ENCODE data around the gene SLC35D2. TPM values are rescaled to one million over a fixed set of nuclear protein-coding genes. Genes with fewer than 3 reads are reported as not detected.
A peak's percentile ranks its signal among the peaks of the same experiment; 100 is the strongest.

Gene SLC35D2
- total and polyA plus RNA-seq, 4 donors = 19.2 to 44.6 (median 27.5) TPM

DNA sequence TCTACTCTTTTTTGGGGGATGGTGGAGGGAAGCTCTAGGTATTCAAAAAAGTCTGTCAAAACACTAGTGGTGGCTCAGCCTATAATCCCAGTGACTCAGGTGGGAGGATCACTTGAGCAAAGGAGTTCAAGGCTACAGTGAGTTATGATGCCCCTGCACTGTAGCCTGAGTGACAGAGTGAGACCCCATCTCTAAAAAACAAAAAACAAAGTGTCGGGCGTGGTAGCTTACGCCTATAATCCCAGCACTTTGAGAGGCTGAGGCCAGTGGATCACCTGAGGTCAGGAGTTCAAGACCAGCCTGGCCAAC lies 15.8 kb upstream of the SLC35D2 start (continued):
- TF ChIP-seq CTCF (IDR thresholded peaks at IDR 0.05; ENCODE audit: low read depth, low read length, missing input control) = no peak

DNA sequence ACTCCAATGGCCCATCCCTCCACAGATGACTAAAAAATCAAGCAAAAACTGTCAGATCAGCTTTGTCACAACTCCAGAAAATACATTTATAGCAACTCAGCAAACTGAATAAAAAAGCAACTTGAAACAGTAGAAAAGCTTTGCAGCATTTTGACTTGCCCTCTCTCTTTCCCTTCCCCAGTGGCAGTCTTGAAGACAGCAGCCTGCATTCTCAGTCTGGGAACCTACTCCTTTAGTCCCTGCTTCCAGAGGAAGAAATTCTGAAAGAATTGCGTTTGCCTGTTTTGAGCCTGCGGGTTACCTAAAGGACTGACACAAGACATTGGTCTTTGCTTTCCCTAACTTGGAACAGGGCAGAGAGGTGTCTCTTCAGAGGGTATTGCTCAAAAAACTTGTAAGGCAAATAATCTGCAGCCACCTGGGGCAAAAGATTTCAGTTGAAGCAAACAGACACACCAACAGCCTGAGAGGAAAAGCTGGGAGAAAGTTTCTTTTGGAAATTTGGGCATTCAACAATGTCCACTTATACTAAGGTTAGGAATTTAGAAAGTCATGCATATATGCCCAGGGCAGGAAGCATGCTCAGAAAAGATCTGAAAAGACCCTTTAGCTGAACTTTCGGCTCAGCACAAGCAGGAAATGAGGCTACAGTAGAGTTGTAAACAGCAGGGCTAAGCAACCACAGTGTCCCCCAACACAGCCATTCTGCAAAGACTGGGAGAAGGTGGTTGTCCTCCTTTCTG lies 15.2 kb upstream of the SLC35D2 start:
- Histone ChIP-seq H3K27me3 (ENCODE audit: control insufficient read depth in 4 of 4, insufficient read depth in 4 of 4, low read length in 3 of 4) (no peaks in the 10 kb centered on the region), H3K9ac (ENCODE audit: low read depth in 1 of 2, low read length in 2 of 2) (peak overlapping the region in 1 of 2 donors; percentile 47), H3K4me1 (ENCODE audit: control insufficient read depth in 4 of 4, insufficient read depth in 4 of 4, low read length in 3 of 4) (peaks cover 0 to 1% (median 0%) of the 10 kb centered on the region in 4 donors), H3K36me3 (ENCODE audit: control insufficient read depth in 4 of 4, insufficient read depth in 3 of 4, low read depth in 1 of 4, low read length in 3 of 4) (peaks cover 0 to 2% (median 0%) of the 10 kb centered on the region in 4 donors), H3K27ac (ENCODE audit: low read depth in 1 of 2, low read length in 2 of 2) (no peak overlapping the region), H3K4me3 (ENCODE audit: low read depth in 1 of 3, low read length in 3 of 3) (no peak overlapping the region), H3K9me3 (ENCODE audit: control insufficient read depth in 4 of 4, low read length in 3 of 4) (no peaks in the 10 kb centered on the region)
- no peak for TF ChIP-seq SP1 (IDR thresholded peaks at IDR 0.05)
- no peak for TF ChIP-seq FOXA1 (IDR thresholded peaks at IDR 0.05)
- TF ChIP-seq, protein P1, sequence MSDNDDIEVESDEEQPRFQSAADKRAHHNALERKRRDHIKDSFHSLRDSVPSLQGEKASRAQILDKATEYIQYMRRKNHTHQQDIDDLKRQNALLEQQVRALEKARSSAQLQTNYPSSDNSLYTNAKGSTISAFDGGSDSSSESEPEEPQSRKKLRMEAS (IDR thresholded peaks at IDR 0.05) = no peak
- TF ChIP-seq, protein P2, sequence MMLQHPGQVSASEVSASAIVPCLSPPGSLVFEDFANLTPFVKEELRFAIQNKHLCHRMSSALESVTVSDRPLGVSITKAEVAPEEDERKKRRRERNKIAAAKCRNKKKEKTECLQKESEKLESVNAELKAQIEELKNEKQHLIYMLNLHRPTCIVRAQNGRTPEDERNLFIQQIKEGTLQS (IDR thresholded peaks at IDR 0.05) = no peak
- TF ChIP-seq JUND (IDR thresholded peaks at IDR 0.05) = no peak
- no peak for TF ChIP-seq FOXA2 (IDR thresholded peaks at IDR 0.05)
- no peak for TF ChIP-seq REST (IDR thresholded peaks at IDR 0.05)
- TF ChIP-seq HNF4A (conservative IDR thresholded peaks at IDR 0.05) = no peak
- TF ChIP-seq NR2F2 (IDR thresholded peaks at IDR 0.05) = no peak
- no peak for TF ChIP-seq ZBTB33 (IDR thresholded peaks at IDR 0.05)
- TF ChIP-seq RXRA (IDR thresholded peaks at IDR 0.05) = no peak
- no peak for DNase-seq (ENCODE audit: low spot score)
- 61% methylated on average over 3 of the region's 3 CpGs for WGBS

DNA sequence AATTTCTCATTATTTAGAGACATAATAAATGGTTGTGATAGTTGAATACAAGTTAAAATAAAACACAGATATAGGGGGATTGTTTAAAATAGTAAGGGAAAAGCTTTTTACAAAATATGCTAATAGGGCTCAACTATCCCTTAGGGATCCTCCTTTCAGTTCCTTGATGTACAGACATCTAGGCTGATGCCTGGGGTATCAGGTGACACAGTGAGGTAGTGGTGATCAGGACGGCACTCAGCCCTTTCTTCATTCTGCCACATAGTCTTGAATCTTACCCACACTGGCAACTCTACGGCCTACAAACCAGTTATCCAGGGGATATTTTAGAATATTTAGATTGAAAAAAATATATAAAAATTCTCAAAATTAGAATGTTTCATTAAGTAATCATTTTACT lies 12.5 kb upstream of the SLC35D2 start:
- H3K27me3 ChIP-seq (ENCODE audit: control insufficient read depth in 4 of 4, insufficient read depth in 4 of 4, low read length in 3 of 4) = no peaks in the 10 kb centered on the region
- peaks cover 0 to 13% (median 8%) of the 10 kb centered on the region in 4 donors for H3K4me1 ChIP-seq (ENCODE audit: control insufficient read depth in 4 of 4, insufficient read depth in 4 of 4, low read length in 3 of 4)
- WGBS = over 99% methylated on average over 2 of the region's 2 CpGs
- no peak overlapping the region for H3K27ac ChIP-seq (ENCODE audit: low read depth in 1 of 2, low read length in 2 of 2)
- no peaks in the 10 kb centered on the region for H3K9me3 ChIP-seq (ENCODE audit: control insufficient read depth in 4 of 4, low read length in 3 of 4)
- H3K36me3 ChIP-seq (ENCODE audit: control insufficient read depth in 4 of 4, insufficient read depth in 3 of 4, low read depth in 1 of 4, low read length in 3 of 4) = peaks cover 0 to 2% (median 0%) of the 10 kb centered on the region in 4 donors
- H3K4me3 ChIP-seq (ENCODE audit: low read depth in 1 of 3, low read length in 3 of 3) = no peak overlapping the region
- DNase-seq (ENCODE audit: low spot score) = no peak
- H3K9ac ChIP-seq (ENCODE audit: low read depth in 1 of 2, low read length in 2 of 2) = no peak overlapping the region
- no peak for TF ChIP-seq NR2F2 (IDR thresholded peaks at IDR 0.05)
- TF ChIP-seq, protein P1 (IDR thresholded peaks at IDR 0.05) = no peak
- no peak for TF ChIP-seq RAD21 (IDR thresholded peaks at IDR 0.05)
- no peak for TF ChIP-seq YY1 (IDR thresholded peaks at IDR 0.05)
- TF ChIP-seq HNF4G (IDR thresholded peaks at IDR 0.05) = no peak
- TF ChIP-seq, protein P2 (IDR thresholded peaks at IDR 0.05) = no peak
- TF ChIP-seq GABPA (IDR thresholded peaks at IDR 0.05 in 1 of 2, conservative IDR thresholded peaks at IDR 0.05 in 1 of 2) = no peak
- no peak for TF ChIP-seq REST (IDR thresholded peaks at IDR 0.05)
